Tibial nerve (tissue), 3 donors: Measurements from ENCODE around the gene SGTA.

Experiments used
- POLR2A ChIP-seq, 2 donors: fragments of 450-650 bp; IDR thresholded peaks; one replicate each; pipeline ENCODE4 v1.6.1; 2017; ENCODE audit warnings: antibody characterized with exemption in 2 of 2, mild to moderate bottlenecking in 2 of 2, moderate library complexity in 2 of 2
- TF ChIP-seq, protein P1 (sequence below), 5 experiments: fragments of 200-600 bp in 3 of 5; fragments of 450-650 bp in 2 of 5; sonication (generic) in 3 of 5; IDR thresholded peaks; one replicate each; pipeline ENCODE4 v1.5.1; 2016 to 2019; ENCODE audit warnings: antibody characterized with exemption in 5 of 5, mild to moderate bottlenecking in 3 of 5, moderate library complexity in 2 of 5

DNA sequence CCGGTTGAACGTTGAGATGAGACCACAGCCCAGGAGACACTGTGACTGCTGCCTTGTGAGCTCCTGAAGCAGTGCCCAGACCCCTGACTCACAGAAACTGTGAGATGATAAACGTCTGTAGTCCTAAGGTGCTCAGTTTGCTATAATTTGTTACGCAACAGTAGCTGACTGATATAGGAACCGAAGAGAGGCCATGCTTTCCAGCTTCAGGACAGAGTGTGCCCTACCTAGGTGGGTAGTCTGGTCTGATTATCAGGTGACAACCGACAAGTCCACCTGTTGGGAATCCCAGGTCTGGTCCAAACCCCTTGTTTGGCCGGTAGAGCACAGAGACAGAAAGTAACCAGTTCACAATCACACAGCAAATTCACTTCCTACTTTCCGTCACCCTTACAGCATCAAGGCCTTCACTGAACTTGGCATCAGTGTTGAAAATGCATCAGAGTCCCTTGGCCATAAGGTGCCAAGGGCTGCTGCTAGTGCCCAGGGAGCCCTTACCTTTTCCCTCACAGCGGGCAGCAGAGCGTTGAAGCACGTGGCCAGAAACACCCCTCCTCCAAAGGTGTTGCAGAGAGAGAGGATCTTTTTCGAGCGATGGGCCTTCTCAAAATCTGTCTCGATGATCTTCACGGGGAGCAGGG lies 46.4 kb downstream of the SGTA start:
- TF ChIP-seq, protein P1, sequence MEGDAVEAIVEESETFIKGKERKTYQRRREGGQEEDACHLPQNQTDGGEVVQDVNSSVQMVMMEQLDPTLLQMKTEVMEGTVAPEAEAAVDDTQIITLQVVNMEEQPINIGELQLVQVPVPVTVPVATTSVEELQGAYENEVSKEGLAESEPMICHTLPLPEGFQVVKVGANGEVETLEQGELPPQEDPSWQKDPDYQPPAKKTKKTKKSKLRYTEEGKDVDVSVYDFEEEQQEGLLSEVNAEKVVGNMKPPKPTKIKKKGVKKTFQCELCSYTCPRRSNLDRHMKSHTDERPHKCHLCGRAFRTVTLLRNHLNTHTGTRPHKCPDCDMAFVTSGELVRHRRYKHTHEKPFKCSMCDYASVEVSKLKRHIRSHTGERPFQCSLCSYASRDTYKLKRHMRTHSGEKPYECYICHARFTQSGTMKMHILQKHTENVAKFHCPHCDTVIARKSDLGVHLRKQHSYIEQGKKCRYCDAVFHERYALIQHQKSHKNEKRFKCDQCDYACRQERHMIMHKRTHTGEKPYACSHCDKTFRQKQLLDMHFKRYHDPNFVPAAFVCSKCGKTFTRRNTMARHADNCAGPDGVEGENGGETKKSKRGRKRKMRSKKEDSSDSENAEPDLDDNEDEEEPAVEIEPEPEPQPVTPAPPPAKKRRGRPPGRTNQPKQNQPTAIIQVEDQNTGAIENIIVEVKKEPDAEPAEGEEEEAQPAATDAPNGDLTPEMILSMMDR (IDR thresholded peaks at IDR 0.05) = no peak
- TF ChIP-seq POLR2A (IDR thresholded peaks at IDR 0.05) = no peak
